MCF 10A (cell line): Measurements from ENCODE around the gene C10orf143. TPM values are rescaled to one million over a fixed set of nuclear protein-coding genes. Genes with fewer than 3 reads are reported as not detected.
A peak's percentile ranks its signal among the peaks of the same experiment; 100 is the strongest.
"Not testable (repeated sequence)": the region's sequence is repeated elsewhere in the genome, so short reads cannot be mapped to it uniquely, and the experiment has no call there.

Source experiments
- BruUV-seq: library from RNA; stranded (reverse); fragments of 400-500 nt; replicated peaks from 2 replicates; lab custom pipeline; 2021; lab: Mats Ljungman, UMichigan
- CTCF ChIA-PET: fragments of 300-600 bp; sonication (Branson Sonifier 250); formaldehyde crosslinking; extraction: SDS; loops from one replicate; lab custom pipeline; 2021; ENCODE audit warnings: antibody characterized with exemption, inconsistent platforms; lab: Yijun Ruan, JAX
- POLR2A ChIA-PET: fragments of 300-600, 350-650 bp; sonication (Branson Sonifier 250); formaldehyde crosslinking; extraction: SDS; loops from one replicate; lab custom pipeline; 2020; ENCODE audit warnings: antibody characterized with exemption, inconsistent platforms; lab: Yijun Ruan, JAX
- DNase-seq: peaks from one replicate; pipeline ENCODE4 v3.0.0-alpha.2; 2018; ENCODE audit not compliant: unreplicated experiment
- H3K27ac Mint-ChIP-seq: one replicate; pipeline ENCODE4 v1.8.0; 2022; ENCODE audit warnings: mild to moderate bottlenecking, low read depth, mixed read lengths; ENCODE audit not compliant: unreplicated experiment
- H3K27me3 Mint-ChIP-seq: one replicate; pipeline ENCODE4 v1.8.0; 2022; ENCODE audit warnings: mixed read lengths; ENCODE audit not compliant: insufficient read depth, unreplicated experiment
- H3K36me3 Mint-ChIP-seq: one replicate; pipeline ENCODE4 v1.8.0; 2022; ENCODE audit warnings: mild to moderate bottlenecking, moderate library complexity, mixed read lengths; ENCODE audit not compliant: insufficient read depth, unreplicated experiment
- H3K4me1 Mint-ChIP-seq: one replicate; pipeline ENCODE4 v1.8.0; 2022; ENCODE audit warnings: mixed read lengths; ENCODE audit not compliant: insufficient read depth, unreplicated experiment
- H3K4me3 Mint-ChIP-seq: one replicate; pipeline ENCODE4 v1.8.0; 2022; ENCODE audit warnings: mild to moderate bottlenecking, moderate library complexity, mixed read lengths; ENCODE audit not compliant: unreplicated experiment
- H3K9me3 Mint-ChIP-seq: one replicate; pipeline ENCODE4 v1.8.0; 2022; ENCODE audit warnings: mixed read lengths; ENCODE audit not compliant: unreplicated experiment
- intact Hi-C: fragments of 100-400 bp; cut with micrococcal nuclease; formaldehyde crosslinking; loops from 2 replicates; pipeline ENCODE4 v1.14.1; 2022
- total RNA-seq: library from RNA; stranded (reverse); gene quantifications from 2 replicates; pipeline ENCODE4 v1.2.3, GENCODE V29; 2022
- TF ChIP-seq, protein P1 (sequence below): fragments of 200-600 bp; IDR thresholded peaks from one replicate; pipeline ENCODE4 v1.8.0; 2022; ENCODE audit warnings: antibody characterized with exemption, mild to moderate bottlenecking; ENCODE audit not compliant: unreplicated experiment

Gene C10orf143
- total RNA-seq, 1 experiment from 2014 or later: 4.9 TPM

GRCh38 chr10:130025811-130026485 is 84.7 kb downstream of the C10orf143 start:
- no peak for DNase-seq
- TF ChIP-seq, protein P1, sequence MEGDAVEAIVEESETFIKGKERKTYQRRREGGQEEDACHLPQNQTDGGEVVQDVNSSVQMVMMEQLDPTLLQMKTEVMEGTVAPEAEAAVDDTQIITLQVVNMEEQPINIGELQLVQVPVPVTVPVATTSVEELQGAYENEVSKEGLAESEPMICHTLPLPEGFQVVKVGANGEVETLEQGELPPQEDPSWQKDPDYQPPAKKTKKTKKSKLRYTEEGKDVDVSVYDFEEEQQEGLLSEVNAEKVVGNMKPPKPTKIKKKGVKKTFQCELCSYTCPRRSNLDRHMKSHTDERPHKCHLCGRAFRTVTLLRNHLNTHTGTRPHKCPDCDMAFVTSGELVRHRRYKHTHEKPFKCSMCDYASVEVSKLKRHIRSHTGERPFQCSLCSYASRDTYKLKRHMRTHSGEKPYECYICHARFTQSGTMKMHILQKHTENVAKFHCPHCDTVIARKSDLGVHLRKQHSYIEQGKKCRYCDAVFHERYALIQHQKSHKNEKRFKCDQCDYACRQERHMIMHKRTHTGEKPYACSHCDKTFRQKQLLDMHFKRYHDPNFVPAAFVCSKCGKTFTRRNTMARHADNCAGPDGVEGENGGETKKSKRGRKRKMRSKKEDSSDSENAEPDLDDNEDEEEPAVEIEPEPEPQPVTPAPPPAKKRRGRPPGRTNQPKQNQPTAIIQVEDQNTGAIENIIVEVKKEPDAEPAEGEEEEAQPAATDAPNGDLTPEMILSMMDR: no peak
- ChIA-PET CTCF (interaction anchor here (0.5 to 0.6 kb wide), 2 partner anchors 20 to 1422 kb away, joined by 3 read pairs; no protein-coding TSS in a partner anchor), POLR2A (no interaction called here)
- H3K27me3 Mint-ChIP-seq: no peaks in the 10 kb centered on the region
- no peak overlapping the region for H3K4me3 Mint-ChIP-seq
- no peaks in the 10 kb centered on the region for H3K36me3 Mint-ChIP-seq
- intact Hi-C loops: no loop called here
- H3K9me3 Mint-ChIP-seq: peaks cover 6% of the 10 kb centered on the region
- H3K27ac Mint-ChIP-seq: no peak overlapping the region
- H3K4me1 Mint-ChIP-seq: peaks cover 28% of the 10 kb centered on the region
- BruUV-seq: no TSS peak

DNA sequence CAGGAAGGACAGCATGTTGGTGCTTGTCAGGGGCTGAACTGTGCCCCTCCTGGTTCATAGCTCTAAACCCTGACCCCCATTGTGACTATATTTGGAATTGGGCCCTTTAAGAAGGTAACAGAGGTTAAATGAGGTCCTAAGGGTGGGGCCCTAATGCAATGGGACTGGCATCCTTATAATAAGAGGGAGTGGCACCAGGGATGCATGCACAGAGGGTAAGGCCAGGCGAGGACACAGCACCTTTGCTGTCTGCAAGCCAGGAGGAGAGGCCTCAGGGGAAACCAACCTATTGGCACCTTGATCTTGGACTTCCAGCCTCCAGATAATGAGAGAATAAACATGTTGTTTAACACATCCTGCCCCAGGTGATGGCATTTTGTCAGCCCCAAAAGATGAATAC is 85.3 kb downstream of the C10orf143 start:
- intact Hi-C loops: no loop called here
- CTCF ChIA-PET: interaction anchor here (0.5 to 0.7 kb wide), 2 partner anchors 1095 to 1421 kb away, joined by 3 read pairs; no protein-coding TSS in a partner anchor
- Mint-ChIP-seq H3K4me1 (peaks cover 28% of the 10 kb centered on the region), H3K9me3 (peaks cover 6% of the 10 kb centered on the region), H3K27ac (no peak overlapping the region), H3K27me3 (no peaks in the 10 kb centered on the region), H3K36me3 (no peaks in the 10 kb centered on the region), H3K4me3 (no peak overlapping the region)
- BruUV-seq: no TSS peak
- POLR2A ChIA-PET: no interaction called here
- TF ChIP-seq, protein P1: no peak
- peak; percentile 40 for DNase-seq

- no peak for DNase-seq
- POLR2A ChIA-PET: no interaction called here
Observed at GRCh38 chr10:130024779-130025325, 85.8 kb downstream of the C10orf143 start.

GRCh38 chr10:130024326-130024725 is 86.3 kb downstream of the C10orf143 start:
- H3K9me3 Mint-ChIP-seq, DNase-seq, H3K4me3 Mint-ChIP-seq, H3K36me3 Mint-ChIP-seq, H3K27me3 Mint-ChIP-seq, BruUV-seq, H3K27ac Mint-ChIP-seq, CTCF ChIA-PET, intact Hi-C loops, POLR2A ChIA-PET: not testable (repeated sequence)
- H3K4me1 Mint-ChIP-seq: peaks cover 28% of the 10 kb centered on the region

More at GRCh38 chr10:130024779-130025325, 85.8 kb downstream of the C10orf143 start:
- no peak overlapping the region for H3K4me3 Mint-ChIP-seq
- TF ChIP-seq, protein P1: no peak
- H3K36me3 Mint-ChIP-seq: no peaks in the 10 kb centered on the region
- intact Hi-C loops: no loop called here
- CTCF ChIA-PET: interaction anchor here (0.7 kb wide), 1 partner anchor 1095 kb away, joined by 3 read pairs; no protein-coding TSS in a partner anchor
- BruUV-seq: no TSS peak
- H3K27ac Mint-ChIP-seq: no peak overlapping the region
- peaks cover 6% of the 10 kb centered on the region for H3K9me3 Mint-ChIP-seq
- H3K27me3 Mint-ChIP-seq: no peaks in the 10 kb centered on the region
- peaks cover 28% of the 10 kb centered on the region for H3K4me1 Mint-ChIP-seq
